Panc1 (cell line): ENCODE results near the gene GOLGA6A. TPM values are rescaled to one million over a fixed set of nuclear protein-coding genes. Genes with fewer than 3 reads are reported as not detected.

Experiments used
- ATAC-seq: fragments of 200-7000 bp; cut with Tn5 transposase; 2 replicates; pipeline ENCODE4 v1.9.1; 2020; ENCODE audit warnings: mild to moderate bottlenecking, moderate library complexity
- BruUV-seq: library from RNA; stranded (reverse); fragments of 400-500 nt; replicated peaks from 2 replicates; lab custom pipeline; 2021; lab: Mats Ljungman, UMichigan
- CTCF ChIA-PET: fragments of 300-600 bp; sonication (Branson Sonifier 250); formaldehyde crosslinking; loops from one replicate; lab custom pipeline; 2022; ENCODE audit warnings: antibody characterized with exemption; lab: Charles Lee
- POLR2A ChIA-PET: fragments of 300-600 bp; sonication (Branson Sonifier 250); formaldehyde crosslinking; loops from one replicate; lab custom pipeline; 2022; ENCODE audit warnings: antibody characterized with exemption; lab: Charles Lee
- DNase-seq: peaks from one replicate; pipeline ENCODE4 v3.0.0-alpha.2; 2010; ENCODE audit warnings: low read depth, low spot score
- H3K27ac ChIP-seq: 2 replicates; pipeline ENCODE4 v1.5.1; 2011; ENCODE audit warnings: mild to moderate bottlenecking, low read length, inconsistent platforms
- H3K27me3 ChIP-seq: fragments of 200-500 bp; sonication (Bioruptor generic); 2 replicates; pipeline ENCODE4 v1.6.0; 2014; ENCODE audit warnings: low read length, inconsistent platforms; ENCODE audit not compliant: control insufficient read depth, insufficient read depth
- H3K36me3 ChIP-seq: fragments of 200-500 bp; sonication (Bioruptor generic); 2 replicates; pipeline ENCODE4 v1.5.1; 2014; ENCODE audit warnings: inconsistent platforms, mild to moderate bottlenecking, low read length, moderate library complexity; ENCODE audit not compliant: control insufficient read depth, insufficient read depth
- H3K4me1 ChIP-seq: 2 replicates; pipeline ENCODE4 v1.5.1; 2011; ENCODE audit warnings: inconsistent platforms, mild to moderate bottlenecking, low read length, moderate library complexity; ENCODE audit not compliant: control insufficient read depth, insufficient read depth
- H3K4me3 ChIP-seq, 2 experiments: 2 replicates each; pipeline ENCODE4 v1.5.1; 2011 to 2012; ENCODE audit warnings: low read depth in 2 of 2, low read length in 2 of 2, mild to moderate bottlenecking in 2 of 2, inconsistent platforms in 1 of 2, moderate library complexity in 1 of 2
- H3K9me3 ChIP-seq: fragments of 200-500 bp; sonication (Bioruptor generic); 2 replicates; pipeline ENCODE4 v1.5.1; 2014; ENCODE audit warnings: low read depth, mild to moderate bottlenecking, inconsistent platforms, low read length, moderate library complexity; ENCODE audit not compliant: control insufficient read depth, insufficient read depth
- POLR2AphosphoS5 ChIP-seq: IDR thresholded peaks from 2 replicates; pipeline ENCODE4 v1.6.1; 2012; ENCODE audit warnings: mild to moderate bottlenecking, low read depth, low read length, moderate library complexity
- SIN3A ChIP-seq: IDR thresholded peaks from 2 replicates; pipeline ENCODE4 v1.6.1; 2012; ENCODE audit warnings: low read depth, mild to moderate bottlenecking, low read length, moderate library complexity, borderline replicate concordance; ENCODE audit not compliant: insufficient read depth
- TCF7L2 ChIP-seq: IDR thresholded peaks from 2 replicates; pipeline ENCODE4 v1.6.1; 2011; ENCODE audit warnings: mild to moderate bottlenecking, low read depth, low read length, inconsistent platforms
- in situ Hi-C: cut with HindIII; loops from 2 replicates; pipeline ENCODE4 v1.10.0; 2016; ENCODE audit warnings: low sequenced_read_pairs, low pct_unique_long_range_greater_than_20kb
- intact Hi-C: fragments of 100-400 bp; cut with micrococcal nuclease; formaldehyde crosslinking; loops from one replicate; pipeline ENCODE4 v1.10.0; 2022; ENCODE audit not compliant: unreplicated experiment
- total RNA-seq: library from RNA; stranded (reverse); gene quantifications from one replicate; pipeline ENCODE4 v1.2.1, GENCODE V29; 2021; ENCODE audit not compliant: unreplicated experiment
- TF ChIP-seq, protein P1 (sequence below), 2 experiments: IDR thresholded peaks; 2 replicates each; pipeline ENCODE4 v1.6.1; 2011 to 2012; ENCODE audit warnings: low read depth in 2 of 2, control low read depth in 1 of 2, low read length in 1 of 2, mild to moderate bottlenecking in 1 of 2, moderate library complexity in 1 of 2; ENCODE audit not compliant: insufficient read depth in 1 of 2
- TF ChIP-seq, protein P2 (sequence below): fragments of 450-650 bp; IDR thresholded peaks from 2 replicates; pipeline ENCODE4 v1.5.1; 2017; ENCODE audit warnings: mild to moderate bottlenecking

GOLGA6A gene
- total RNA-seq, 1 experiment from 2014 or later = 0.05 TPM

DNA sequence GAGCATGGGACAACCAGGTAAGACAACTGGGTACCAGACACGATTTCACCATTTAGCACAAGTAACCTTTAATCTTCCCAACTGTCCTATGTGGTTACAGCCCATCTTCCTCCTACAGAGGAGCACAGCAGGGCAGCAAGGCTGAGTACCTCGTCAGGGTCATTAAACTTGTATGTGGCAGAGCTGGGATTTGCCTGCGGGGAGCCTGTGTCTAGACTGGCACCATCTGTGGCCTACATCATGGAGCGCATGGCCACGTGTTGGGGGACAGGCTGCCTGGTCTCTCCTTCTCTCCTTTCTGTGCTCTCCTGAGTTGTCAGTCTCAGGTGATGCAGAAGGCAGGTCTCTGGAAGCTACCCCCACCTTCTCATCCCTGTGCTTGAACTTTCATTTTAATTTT, 32.2 kb downstream of the GOLGA6A start:
- ChIA-PET CTCF (interaction anchor here (0.6 to 1.8 kb wide), 4 partner anchors 77 to 258 kb away, joined by 5 to 9 read pairs (median 8); no protein-coding TSS in a partner anchor), POLR2A (no interaction called here)
- H3K27ac ChIP-seq = no peak overlapping the region
- no TSS peak for BruUV-seq
- no peaks in the 10 kb centered on the region for H3K9me3 ChIP-seq
- in situ Hi-C loops = no loop called here
- no peaks in the 10 kb centered on the region for H3K27me3 ChIP-seq
- H3K4me3 ChIP-seq = no peak overlapping the region
- intact Hi-C loops = loop anchor here (5.0 kb wide), 1 partner anchor 77 kb away; no protein-coding TSS in a partner anchor
- DNase-seq (no peak), ATAC-seq (no peak)
- no peaks in the 10 kb centered on the region for H3K36me3 ChIP-seq
- no peaks in the 10 kb centered on the region for H3K4me1 ChIP-seq
- no peak for TF ChIP-seq TCF7L2
- TF ChIP-seq, protein P1, sequence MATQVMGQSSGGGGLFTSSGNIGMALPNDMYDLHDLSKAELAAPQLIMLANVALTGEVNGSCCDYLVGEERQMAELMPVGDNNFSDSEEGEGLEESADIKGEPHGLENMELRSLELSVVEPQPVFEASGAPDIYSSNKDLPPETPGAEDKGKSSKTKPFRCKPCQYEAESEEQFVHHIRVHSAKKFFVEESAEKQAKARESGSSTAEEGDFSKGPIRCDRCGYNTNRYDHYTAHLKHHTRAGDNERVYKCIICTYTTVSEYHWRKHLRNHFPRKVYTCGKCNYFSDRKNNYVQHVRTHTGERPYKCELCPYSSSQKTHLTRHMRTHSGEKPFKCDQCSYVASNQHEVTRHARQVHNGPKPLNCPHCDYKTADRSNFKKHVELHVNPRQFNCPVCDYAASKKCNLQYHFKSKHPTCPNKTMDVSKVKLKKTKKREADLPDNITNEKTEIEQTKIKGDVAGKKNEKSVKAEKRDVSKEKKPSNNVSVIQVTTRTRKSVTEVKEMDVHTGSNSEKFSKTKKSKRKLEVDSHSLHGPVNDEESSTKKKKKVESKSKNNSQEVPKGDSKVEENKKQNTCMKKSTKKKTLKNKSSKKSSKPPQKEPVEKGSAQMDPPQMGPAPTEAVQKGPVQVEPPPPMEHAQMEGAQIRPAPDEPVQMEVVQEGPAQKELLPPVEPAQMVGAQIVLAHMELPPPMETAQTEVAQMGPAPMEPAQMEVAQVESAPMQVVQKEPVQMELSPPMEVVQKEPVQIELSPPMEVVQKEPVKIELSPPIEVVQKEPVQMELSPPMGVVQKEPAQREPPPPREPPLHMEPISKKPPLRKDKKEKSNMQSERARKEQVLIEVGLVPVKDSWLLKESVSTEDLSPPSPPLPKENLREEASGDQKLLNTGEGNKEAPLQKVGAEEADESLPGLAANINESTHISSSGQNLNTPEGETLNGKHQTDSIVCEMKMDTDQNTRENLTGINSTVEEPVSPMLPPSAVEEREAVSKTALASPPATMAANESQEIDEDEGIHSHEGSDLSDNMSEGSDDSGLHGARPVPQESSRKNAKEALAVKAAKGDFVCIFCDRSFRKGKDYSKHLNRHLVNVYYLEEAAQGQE (IDR thresholded peaks at IDR 0.05; ENCODE audit: insufficient read depth in 1 of 2, low read depth in 2 of 2, low read length in 1 of 2) = no peak
- TF ChIP-seq SIN3A = no peak
- TF ChIP-seq, protein P2, sequence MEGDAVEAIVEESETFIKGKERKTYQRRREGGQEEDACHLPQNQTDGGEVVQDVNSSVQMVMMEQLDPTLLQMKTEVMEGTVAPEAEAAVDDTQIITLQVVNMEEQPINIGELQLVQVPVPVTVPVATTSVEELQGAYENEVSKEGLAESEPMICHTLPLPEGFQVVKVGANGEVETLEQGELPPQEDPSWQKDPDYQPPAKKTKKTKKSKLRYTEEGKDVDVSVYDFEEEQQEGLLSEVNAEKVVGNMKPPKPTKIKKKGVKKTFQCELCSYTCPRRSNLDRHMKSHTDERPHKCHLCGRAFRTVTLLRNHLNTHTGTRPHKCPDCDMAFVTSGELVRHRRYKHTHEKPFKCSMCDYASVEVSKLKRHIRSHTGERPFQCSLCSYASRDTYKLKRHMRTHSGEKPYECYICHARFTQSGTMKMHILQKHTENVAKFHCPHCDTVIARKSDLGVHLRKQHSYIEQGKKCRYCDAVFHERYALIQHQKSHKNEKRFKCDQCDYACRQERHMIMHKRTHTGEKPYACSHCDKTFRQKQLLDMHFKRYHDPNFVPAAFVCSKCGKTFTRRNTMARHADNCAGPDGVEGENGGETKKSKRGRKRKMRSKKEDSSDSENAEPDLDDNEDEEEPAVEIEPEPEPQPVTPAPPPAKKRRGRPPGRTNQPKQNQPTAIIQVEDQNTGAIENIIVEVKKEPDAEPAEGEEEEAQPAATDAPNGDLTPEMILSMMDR = no peak
- TF ChIP-seq POLR2AphosphoS5 = no peak

DNA sequence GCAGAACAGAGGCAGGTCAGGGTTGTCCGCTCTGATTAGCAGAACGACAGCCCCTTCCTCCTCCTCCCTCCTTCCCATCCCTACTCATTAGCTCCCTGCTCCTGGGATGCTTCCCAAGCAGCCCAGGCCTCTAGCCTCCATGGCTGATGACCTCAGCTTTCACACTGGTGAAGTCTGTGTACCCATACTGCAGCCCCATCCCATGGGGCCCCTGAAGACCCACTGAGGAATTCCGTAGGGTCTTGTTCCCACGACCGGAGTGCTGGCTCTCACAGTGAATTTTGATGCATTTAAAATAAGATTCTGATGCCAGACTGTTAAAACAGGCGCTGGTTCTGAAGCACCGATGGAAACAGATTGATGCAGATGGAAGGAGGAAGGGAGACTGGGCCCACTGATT, 36.1 kb downstream of the GOLGA6A start:
- H3K27me3 ChIP-seq = no peaks in the 10 kb centered on the region
- no TSS peak for BruUV-seq
- no peak overlapping the region for H3K27ac ChIP-seq
- no peaks in the 10 kb centered on the region for H3K36me3 ChIP-seq
- no peak overlapping the region for H3K4me3 ChIP-seq
- ATAC-seq (no peak), DNase-seq (no peak)
- no peaks in the 10 kb centered on the region for H3K4me1 ChIP-seq
- intact Hi-C loops = no loop called here
- POLR2A ChIA-PET = no interaction called here
- CTCF ChIA-PET = interaction anchor here (0.6 kb wide), 1 partner anchor 100 kb away, joined by 4 read pairs; no protein-coding TSS in a partner anchor
- TF ChIP-seq, protein P2 = no peak
- TF ChIP-seq TCF7L2 = no peak
- TF ChIP-seq SIN3A = no peak
- TF ChIP-seq, protein P1 (IDR thresholded peaks at IDR 0.05; ENCODE audit: insufficient read depth in 1 of 2, low read depth in 2 of 2, low read length in 1 of 2) = no peak
- TF ChIP-seq POLR2AphosphoS5 = no peak
- H3K9me3 ChIP-seq = no peaks in the 10 kb centered on the region
- in situ Hi-C loops = no loop called here
